PC-3 (cell line): ENCODE results near the gene PRSS38. TPM values are rescaled to one million over a fixed set of nuclear protein-coding genes. Genes with fewer than 3 reads are reported as not detected.

Experiments
- ATAC-seq: fragments of 200-7000 bp; cut with Tn5 transposase; 2 replicates; pipeline ENCODE4 v1.9.1; 2020; ENCODE audit warnings: mild to moderate bottlenecking, moderate library complexity
- BruUV-seq: library from RNA; stranded (reverse); fragments of 400-500 nt; replicated peaks from 2 replicates; lab custom pipeline; 2021; lab: Mats Ljungman, UMichigan
- CTCF ChIA-PET: fragments of 300-600 bp; sonication (Branson Sonifier 250); formaldehyde crosslinking; loops from one replicate; lab custom pipeline; 2022; ENCODE audit warnings: antibody characterized with exemption; lab: Charles Lee
- POLR2A ChIA-PET: fragments of 300-600 bp; sonication (Branson Sonifier 250); formaldehyde crosslinking; loops from one replicate; lab custom pipeline; 2022; ENCODE audit warnings: antibody characterized with exemption; ENCODE audit not compliant: unreplicated experiment; lab: Charles Lee
- DNase-seq: peaks from one replicate; pipeline ENCODE4 v3.0.0-alpha.2; 2015
- H2AFZ ChIP-seq: fragments of 300-600 bp; sonication (generic); 2 replicates; pipeline ENCODE4 v1.6.0; 2016; ENCODE audit warnings: antibody characterized with exemption, low read length
- H3F3A ChIP-seq: fragments of 300-600 bp; sonication (generic); one replicate; pipeline ENCODE4 v1.6.0; 2017; ENCODE audit warnings: antibody characterized with exemption, low read length, control low read depth, mild to moderate bottlenecking; ENCODE audit not compliant: unreplicated experiment
- H3K27ac ChIP-seq: fragments of 300-600 bp; sonication (generic); 2 replicates; pipeline ENCODE4 v1.5.1; 2016; ENCODE audit warnings: mild to moderate bottlenecking, low read length
- H3K27me3 ChIP-seq: fragments of 300-600 bp; sonication (generic); 2 replicates; pipeline ENCODE4 v1.6.1; 2016; ENCODE audit warnings: low read length, mixed read lengths
- H3K36me3 ChIP-seq: fragments of 300-600 bp; sonication (generic); 2 replicates; pipeline ENCODE4 v1.6.1; 2016; ENCODE audit warnings: low read depth, mixed run types, low read length, mixed read lengths
- H3K4me1 ChIP-seq: fragments of 300-600 bp; sonication (generic); 2 replicates; pipeline ENCODE4 v1.5.1; 2016; ENCODE audit warnings: low read length; ENCODE audit not compliant: insufficient read depth
- H3K4me2 ChIP-seq: fragments of 300-600 bp; sonication (generic); 2 replicates; pipeline ENCODE4 v1.6.0; 2016; ENCODE audit warnings: low read length
- H3K4me3 ChIP-seq: fragments of 300-600 bp; sonication (generic); 2 replicates; pipeline ENCODE4 v1.5.1; 2016; ENCODE audit warnings: mild to moderate bottlenecking, low read length, mixed read lengths
- H3K79me2 ChIP-seq: fragments of 300-600 bp; sonication (generic); 2 replicates; pipeline ENCODE4 v1.6.1; 2017; ENCODE audit warnings: low read length, mixed read lengths
- H3K9ac ChIP-seq: fragments of 300-600 bp; sonication (generic); 2 replicates; pipeline ENCODE4 v1.6.0; 2016; ENCODE audit warnings: mild to moderate bottlenecking, low read length
- H3K9me2 ChIP-seq: fragments of 300-600 bp; sonication (generic); replicated peaks from 2 replicates; pipeline ENCODE4 v1.6.1; 2016; ENCODE audit warnings: mixed run types, low read length, mixed read lengths
- H3K9me3 ChIP-seq: fragments of 300-600 bp; sonication (generic); 2 replicates; pipeline ENCODE4 v1.6.1; 2016; ENCODE audit warnings: low read length, mixed read lengths
- H4K20me1 ChIP-seq: fragments of 300-600 bp; sonication (generic); 2 replicates; pipeline ENCODE4 v1.6.1; 2016; ENCODE audit warnings: low read length, mixed read lengths
- CTCF ChIP-seq: fragments of 300-600 bp; sonication (generic); conservative IDR thresholded peaks from 2 replicates; pipeline ENCODE4 v1.5.1; 2017; ENCODE audit warnings: antibody characterized with exemption, low read depth, mild to moderate bottlenecking, low read length
- EZH2 ChIP-seq: fragments of 300-600 bp; sonication (generic); IDR thresholded peaks from one replicate; pipeline ENCODE4 v1.6.1; 2017; ENCODE audit warnings: antibody characterized with exemption, mild to moderate bottlenecking, low read length; ENCODE audit not compliant: unreplicated experiment
- EZH2phosphoT487 ChIP-seq: fragments of 300-600 bp; sonication (generic); IDR thresholded peaks from 2 replicates; pipeline ENCODE4 v1.6.1; 2018; ENCODE audit warnings: mild to moderate bottlenecking, antibody characterized with exemption, low read length, borderline replicate concordance
- intact Hi-C: fragments of 100-400 bp; cut with micrococcal nuclease; formaldehyde crosslinking; loops from 2 replicates; pipeline ENCODE4 v1.9.0; 2023
- total RNA-seq: library from RNA; depleted of rRNA; stranded (reverse); fragments of >200 nt; gene quantifications from 2 replicates; pipeline ENCODE4 v1.2.3, GENCODE V29; 2014

PRSS38 gene
- total RNA-seq, 1 experiment from 2014 or later, result not detected

GRCh38 chr1:227892489-227893299 is 77.2 kb downstream of the PRSS38 start:
- BruUV-seq, result no TSS peak
- Histone ChIP-seq H3K9me2 (no peaks in the 10 kb centered on the region), H3K27ac (no peak overlapping the region), H3K4me1 (peaks cover 4% of the 10 kb centered on the region; the same call in 1 of the 2 replicates), H3K27me3 (no peaks in the 10 kb centered on the region), H3K4me2 (no peak overlapping the region), H3K9ac (no peak overlapping the region), H3K79me2 (no peaks in the 10 kb centered on the region), H3K9me3 (no peaks in the 10 kb centered on the region), H3K4me3 (no peak overlapping the region), H3F3A (no peaks in the 10 kb centered on the region), H4K20me1 (no peaks in the 10 kb centered on the region), H2AFZ (no peak overlapping the region), H3K36me3 (no peaks in the 10 kb centered on the region)
- DNase-seq (no peak), ATAC-seq (no peak)
- CTCF ChIA-PET, result no interaction called here
- POLR2A ChIA-PET, result no interaction called here
- intact Hi-C loops, result no loop called here
- TF ChIP-seq CTCF (no peak), EZH2 (no peak), EZH2phosphoT487 (no peak)

- Histone ChIP-seq H3F3A (no peaks in the 10 kb centered on the region), H3K9me2 (no peaks in the 10 kb centered on the region), H3K36me3 (no peaks in the 10 kb centered on the region), H3K9me3 (no peaks in the 10 kb centered on the region), H4K20me1 (no peaks in the 10 kb centered on the region), H3K4me1 (peaks cover 4% of the 10 kb centered on the region; the same call in 1 of the 2 replicates), H3K27ac (no peak overlapping the region), H2AFZ (no peak overlapping the region), H3K4me3 (no peak overlapping the region), H3K4me2 (no peak overlapping the region), H3K9ac (no peak overlapping the region), H3K79me2 (no peaks in the 10 kb centered on the region), H3K27me3 (no peaks in the 10 kb centered on the region)
- ATAC-seq (no peak), DNase-seq (no peak)
- intact Hi-C loops, result no loop called here
- TF ChIP-seq EZH2 (no peak), EZH2phosphoT487 (no peak), CTCF (no peak)
- ChIA-PET CTCF (no interaction called here), POLR2A (no interaction called here)
- no TSS peak for BruUV-seq
These were observed 77.9 kb downstream of the PRSS38 start for GRCh38 chr1:227893300-227893948.
